ENCODE measurements around the gene B3GNT9. TPM values are rescaled to one million over a fixed set of nuclear protein-coding genes. Genes with fewer than 3 reads are reported as not detected.

Gene B3GNT9
- total and polyA plus RNA-seq, 8 donors = 1.8 to 9.3 (median 3.6) TPM

GRCh38 chr16:67176662-67177061 lies 25.9 kb upstream of the B3GNT9 start:
- H3K4me1 ChIP-seq = peaks cover 0 to 12% (median 0%) of the 10 kb centered on the region in 3 donors
- no peak for TF ChIP-seq CTCF (IDR thresholded peaks at IDR 0.05)
- no peak for FAIRE-seq

GRCh38 chr16:67174706-67175231 lies 24.0 kb upstream of the B3GNT9 start:
- WGBS, 2 donors = 75 to 76% methylated on average over 31 of the region's 31 CpGs
- TF ChIP-seq CTCF (IDR thresholded peaks at IDR 0.05) = no peak
- ATAC-seq = no peak
- Histone ChIP-seq H3K4me3 (peak overlapping the region in 2 of 4 donors; percentile 32 to 36), H3K27ac (peak overlapping the region; percentile 58 to 85 (median 81)), H3K36me3 (no peaks in the 10 kb centered on the region), H3K9me3 (no peaks in the 10 kb centered on the region), H3K27me3 (no peaks in the 10 kb centered on the region), H3K4me1 (peaks cover 0 to 19% (median 3%) of the 10 kb centered on the region in 3 donors)
- intact Hi-C loops (cut with DNase I) = no loop called here
- peak in 2 of 6 donors; percentile 55 to 86 for DNase-seq
- FAIRE-seq = no peak

More at GRCh38 chr16:67176662-67177061, 25.9 kb upstream of the B3GNT9 start:
- no peak for ATAC-seq
- no peaks in the 10 kb centered on the region for H3K27me3 ChIP-seq
- no peaks in the 10 kb centered on the region for H3K36me3 ChIP-seq
- no peaks in the 10 kb centered on the region for H3K9me3 ChIP-seq
- intact Hi-C loops (cut with DNase I) = no loop called here
- DNase-seq = peak in 1 of 6 donors; percentile 78
- WGBS, 2 donors = 89 to 92% methylated on average over 12 of the region's 12 CpGs
- no peak overlapping the region for H3K4me3 ChIP-seq
- H3K27ac ChIP-seq = no peak overlapping the region

GRCh38 chr16:67173808-67174705 lies 23.3 kb upstream of the B3GNT9 start:
- WGBS, 2 donors = 7 to 8% methylated on average over 62 to 71 of the region's 71 CpGs
- DNase-seq = peak; percentile 79 to 96 (median 90)
- Histone ChIP-seq H3K27ac (peak overlapping the region; percentile 58 to 85 (median 81)), H3K9me3 (no peaks in the 10 kb centered on the region), H3K27me3 (no peaks in the 10 kb centered on the region), H3K4me3 (peak overlapping the region in 2 of 4 donors; percentile 32 to 36), H3K36me3 (no peaks in the 10 kb centered on the region), H3K4me1 (peaks cover 0 to 25% (median 9%) of the 10 kb centered on the region in 3 donors)
- ATAC-seq = peak; percentile 57 to 69 (median 68)
- TF ChIP-seq CTCF (IDR thresholded peaks at IDR 0.05) = no peak
- no peak for FAIRE-seq
- intact Hi-C loops (cut with DNase I) = no loop called here

GRCh38 chr16:67173323-67173722 lies 22.5 kb upstream of the B3GNT9 start:
- Histone ChIP-seq H3K4me3 (peak overlapping the region in 2 of 4 donors; percentile 32 to 36), H3K9me3 (no peaks in the 10 kb centered on the region), H3K27me3 (no peaks in the 10 kb centered on the region), H3K27ac (peak overlapping the region; percentile 58 to 85 (median 81)), H3K36me3 (no peaks in the 10 kb centered on the region), H3K4me1 (peaks cover 0 to 25% (median 9%) of the 10 kb centered on the region in 3 donors)
- no peak for TF ChIP-seq CTCF (IDR thresholded peaks at IDR 0.05)
- WGBS, 2 donors = 62 to 70% methylated on average over 1 of the region's 1 CpG
- ATAC-seq (no peak), DNase-seq (no peak), FAIRE-seq (no peak)
- intact Hi-C loops (cut with DNase I) = no loop called here
